RWPE2 (cell line): Measurements from ENCODE around the gene LRRC23.
A peak's percentile ranks its signal among the peaks of the same experiment; 100 is the strongest.

Source experiments
- ATAC-seq: fragments of 200-7000 bp; cut with Tn5 transposase; 3 replicates; pipeline ENCODE4 v1.9.1; 2021; ENCODE audit warnings: low read depth
- DNase-seq: peaks from one replicate; pipeline ENCODE4 v3.0.0-alpha.2; 2020; ENCODE audit warnings: low spot score
- H3K27ac ChIP-seq: fragments of 450-650 bp; 2 replicates; pipeline ENCODE4 v1.5.1; 2017; ENCODE audit warnings: mild to moderate bottlenecking; ENCODE audit not compliant: poor library complexity, severe bottlenecking
- H3K27me3 ChIP-seq: fragments of 250-450 bp; sonication (Bioruptor Pico); 2 replicates; pipeline ENCODE4 v1.5.1; 2021; ENCODE audit warnings: mild to moderate bottlenecking, moderate library complexity; ENCODE audit not compliant: insufficient read depth, poor library complexity, severe bottlenecking
- H3K36me3 ChIP-seq: fragments of 250-450 bp; sonication (Bioruptor Pico); 2 replicates; pipeline ENCODE4 v1.5.1; 2020; ENCODE audit warnings: low read depth, mild to moderate bottlenecking, moderate library complexity
- H3K4me1 ChIP-seq: fragments of 250-450 bp; sonication (Bioruptor Pico); 2 replicates; pipeline ENCODE4 v1.5.1; 2021; ENCODE audit warnings: mild to moderate bottlenecking, moderate library complexity; ENCODE audit not compliant: insufficient read depth, poor library complexity, severe bottlenecking
- H3K4me3 ChIP-seq: fragments of 250-450 bp; sonication (Bioruptor Pico); 2 replicates; pipeline ENCODE4 v1.5.1; 2021; ENCODE audit warnings: mild to moderate bottlenecking, moderate library complexity; ENCODE audit not compliant: severe bottlenecking
- H3K9me3 ChIP-seq: fragments of 250-450 bp; sonication (Bioruptor Pico); 2 replicates; pipeline ENCODE4 v1.5.1; 2021; ENCODE audit warnings: mild to moderate bottlenecking, moderate library complexity; ENCODE audit not compliant: severe bottlenecking
- CTCF ChIP-seq: fragments of 450-650 bp; IDR thresholded peaks from one replicate; pipeline ENCODE4 v1.5.1; 2017; ENCODE audit warnings: mild to moderate bottlenecking, moderate library complexity; ENCODE audit not compliant: poor library complexity, severe bottlenecking

LRRC23 gene

GRCh38 chr12:6954316-6955107, 49.9 kb downstream of the LRRC23 start:
- no peaks in the 10 kb centered on the region for H3K36me3 ChIP-seq
- no peaks in the 10 kb centered on the region for H3K9me3 ChIP-seq
- no peaks in the 10 kb centered on the region for H3K4me1 ChIP-seq
- H3K4me3 ChIP-seq, result no peak overlapping the region
- H3K27me3 ChIP-seq, result no peaks in the 10 kb centered on the region
- ATAC-seq, result no peak
- no peak for DNase-seq
- no peak for TF ChIP-seq CTCF
- H3K27ac ChIP-seq, result no peak overlapping the region

- DNase-seq, result peak; percentile 39
- no peaks in the 10 kb centered on the region for H3K27me3 ChIP-seq
- H3K27ac ChIP-seq, result no peak overlapping the region
- H3K36me3 ChIP-seq, result no peaks in the 10 kb centered on the region
- TF ChIP-seq CTCF, result no peak
- no peak for ATAC-seq
- H3K9me3 ChIP-seq, result no peaks in the 10 kb centered on the region
- no peak overlapping the region for H3K4me3 ChIP-seq
- H3K4me1 ChIP-seq, result no peaks in the 10 kb centered on the region
These were observed 50.7 kb downstream of the LRRC23 start for GRCh38 chr12:6955108-6956020.

- ATAC-seq, result no peak
- H3K27ac ChIP-seq, result no peak overlapping the region
- TF ChIP-seq CTCF, result no peak
- H3K4me1 ChIP-seq, result peaks cover 2% of the 10 kb centered on the region
- DNase-seq, result peak; percentile 42
- H3K4me3 ChIP-seq, result no peak overlapping the region
- H3K27me3 ChIP-seq, result no peaks in the 10 kb centered on the region
- no peaks in the 10 kb centered on the region for H3K36me3 ChIP-seq
- no peaks in the 10 kb centered on the region for H3K9me3 ChIP-seq
These were observed 51.6 kb downstream of the LRRC23 start for GRCh38 chr12:6956021-6956727.

- TF ChIP-seq CTCF, result no peak
- H3K4me3 ChIP-seq, result no peak overlapping the region
- H3K4me1 ChIP-seq, result peaks cover 13% of the 10 kb centered on the region
- no peak for ATAC-seq
- no peaks in the 10 kb centered on the region for H3K36me3 ChIP-seq
- no peaks in the 10 kb centered on the region for H3K9me3 ChIP-seq
- no peaks in the 10 kb centered on the region for H3K27me3 ChIP-seq
- no peak for DNase-seq
- no peak overlapping the region for H3K27ac ChIP-seq
These were observed 52.6 kb downstream of the LRRC23 start for GRCh38 chr12:6957151-6957701.
